Neural progenitor cell (in vitro differentiated cells): ENCODE measurements around the gene TMEM108. TPM values are rescaled to one million over a fixed set of nuclear protein-coding genes. Genes with fewer than 3 reads are reported as not detected.

Source experiments
- DNase-seq: peaks from one replicate; pipeline ENCODE4 v3.0.0-alpha.2; 2016; ENCODE audit warnings: low spot score
- H2AFZ ChIP-seq: fragments of 200-600 bp; sonication (generic); replicated peaks from 2 replicates; pipeline ENCODE4 v1.6.1; 2016; ENCODE audit warnings: antibody characterized with exemption
- H3F3A ChIP-seq: fragments of 200-600 bp; sonication (generic); 2 replicates; pipeline ENCODE4 v1.6.1; 2016; ENCODE audit warnings: antibody characterized with exemption, low read depth
- H3K27ac ChIP-seq: fragments of 200-600 bp; sonication (generic); 2 replicates; pipeline ENCODE4 v1.5.1; 2016; ENCODE audit warnings: mild to moderate bottlenecking
- H3K27me3 ChIP-seq: fragments of 200-600 bp; sonication (generic); 2 replicates; pipeline ENCODE4 v1.6.1; 2016; ENCODE audit warnings: mild to moderate bottlenecking, moderate library complexity
- H3K36me3 ChIP-seq: fragments of 200-600 bp; sonication (generic); 2 replicates; pipeline ENCODE4 v1.5.1; 2016
- H3K4me1 ChIP-seq: fragments of 200-600 bp; sonication (generic); 2 replicates; pipeline ENCODE4 v1.6.1; 2016; ENCODE audit warnings: mixed run types
- H3K4me2 ChIP-seq: fragments of 200-600 bp; sonication (generic); 2 replicates; pipeline ENCODE4 v1.6.1; 2016
- H3K4me3 ChIP-seq: fragments of 200-600 bp; sonication (generic); 2 replicates; pipeline ENCODE4 v1.5.1; 2016
- H3K79me2 ChIP-seq: fragments of 200-600 bp; sonication (generic); 2 replicates; pipeline ENCODE4 v1.6.1; 2016; ENCODE audit warnings: low read depth
- H3K9ac ChIP-seq: fragments of 200-600 bp; sonication (generic); 2 replicates; pipeline ENCODE4 v1.6.1; 2016
- H3K9me3 ChIP-seq: fragments of 200-600 bp; sonication (generic); 2 replicates; pipeline ENCODE4 v1.5.1; 2016; ENCODE audit warnings: low read depth
- H4K20me1 ChIP-seq: fragments of 200-600 bp; sonication (generic); 2 replicates; pipeline ENCODE4 v1.6.1; 2016; ENCODE audit warnings: low read depth
- H3K27ac Mint-ChIP-seq: 3 replicates; pipeline ENCODE4 v1.8.0; 2021; ENCODE audit warnings: mixed read lengths
- H3K27me3 Mint-ChIP-seq: 2 replicates; pipeline ENCODE4 v1.8.0; 2022; ENCODE audit warnings: low read depth, mild to moderate bottlenecking, inconsistent platforms, moderate library complexity, mixed read lengths; ENCODE audit not compliant: insufficient read depth
- H3K36me3 Mint-ChIP-seq: 3 replicates; pipeline ENCODE4 v1.8.0; 2021; ENCODE audit warnings: mixed read lengths
- H3K4me1 Mint-ChIP-seq: 3 replicates; pipeline ENCODE4 v1.8.0; 2021; ENCODE audit warnings: mixed read lengths
- H3K4me3 Mint-ChIP-seq: 3 replicates; pipeline ENCODE4 v1.8.0; 2021; ENCODE audit warnings: mild to moderate bottlenecking, moderate library complexity, mixed read lengths
- H3K9me3 Mint-ChIP-seq: 3 replicates; pipeline ENCODE4 v1.8.0; 2020; ENCODE audit warnings: mixed read lengths
- CTCF ChIP-seq: fragments of 200-600 bp; sonication (generic); IDR thresholded peaks from 2 replicates; pipeline ENCODE4 v1.5.1; 2017; ENCODE audit warnings: antibody characterized with exemption, mild to moderate bottlenecking
- EZH2 ChIP-seq: fragments of 200-600 bp; sonication (generic); IDR thresholded peaks from 2 replicates; pipeline ENCODE4 v1.6.1; 2017; ENCODE audit warnings: antibody characterized with exemption, mild to moderate bottlenecking, moderate library complexity
- EZH2phosphoT487 ChIP-seq: fragments of 200-600 bp; sonication (generic); IDR thresholded peaks from 2 replicates; pipeline ENCODE4 v1.6.1; 2017; ENCODE audit warnings: antibody characterized with exemption
- total RNA-seq: library from RNA; depleted of rRNA; stranded (reverse); fragments of >200 nt; gene quantifications from 2 replicates; pipeline ENCODE4 v1.2.3, GENCODE V29; 2015; ENCODE audit warnings: low replicate concordance

TMEM108 gene
- total RNA-seq, 1 donor from 2014 or later = 4.8 TPM

- no peak overlapping the region for H3K27ac Mint-ChIP-seq
- H3K36me3 Mint-ChIP-seq = no peaks in the 10 kb centered on the region
Measured at GRCh38 chr3:133032301-133032700, 5.9 kb upstream of the TMEM108 start.

GRCh38 chr3:133037436-133037835, 755 bp upstream of the TMEM108 start:
- Histone ChIP-seq H3K79me2 (no peaks in the 10 kb centered on the region), H3K27ac (no peak overlapping the region), H3K4me1 (peaks cover 24% of the 10 kb centered on the region), H3K9me3 (no peaks in the 10 kb centered on the region), H3K4me3 (peak overlapping the region; percentile 74), H4K20me1 (no peaks in the 10 kb centered on the region), H3K36me3 (no peaks in the 10 kb centered on the region), H3K9ac (no peak overlapping the region), H3F3A (peaks cover 10% of the 10 kb centered on the region), H2AFZ (peak overlapping the region; percentile 89), H3K4me2 (peak overlapping the region; percentile 96), H3K27me3 (peaks cover 31% of the 10 kb centered on the region)
- H3K4me1 Mint-ChIP-seq = peaks cover 20% of the 10 kb centered on the region
- H3K27me3 Mint-ChIP-seq = peaks cover 7% of the 10 kb centered on the region
- no peak for DNase-seq
- H3K27ac Mint-ChIP-seq = no peak overlapping the region
- peak overlapping the region; percentile 83 for H3K4me3 Mint-ChIP-seq
- H3K36me3 Mint-ChIP-seq = no peaks in the 10 kb centered on the region
- TF ChIP-seq EZH2phosphoT487 (no peak), EZH2 (no peak), CTCF (no peak)
- H3K9me3 Mint-ChIP-seq = no peaks in the 10 kb centered on the region

More at GRCh38 chr3:133032301-133032700, 5.9 kb upstream of the TMEM108 start:
- no peak overlapping the region for H3K27ac ChIP-seq
- no peaks in the 10 kb centered on the region for H3K36me3 ChIP-seq
- H3K27me3 ChIP-seq = peaks cover 8% of the 10 kb centered on the region
- Mint-ChIP-seq H3K4me1 (no peaks in the 10 kb centered on the region), H3K9me3 (no peaks in the 10 kb centered on the region), H3K27me3 (peaks cover 2% of the 10 kb centered on the region), H3K4me3 (no peak overlapping the region)
- TF ChIP-seq EZH2phosphoT487 = no peak
- TF ChIP-seq CTCF = no peak
- TF ChIP-seq EZH2 = no peak
- DNase-seq = no peak
- H3K79me2 ChIP-seq = no peaks in the 10 kb centered on the region
- peaks cover 6% of the 10 kb centered on the region for H3K4me1 ChIP-seq
- H3K4me3 ChIP-seq = no peak overlapping the region
- no peaks in the 10 kb centered on the region for H4K20me1 ChIP-seq
- no peaks in the 10 kb centered on the region for H3F3A ChIP-seq
- no peak overlapping the region for H3K4me2 ChIP-seq
- H2AFZ ChIP-seq = no peak overlapping the region
- H3K9me3 ChIP-seq = no peaks in the 10 kb centered on the region
- no peak overlapping the region for H3K9ac ChIP-seq

- no peaks in the 10 kb centered on the region for H3K79me2 ChIP-seq
- H3K4me3 ChIP-seq = peak overlapping the region; percentile 74
- peaks cover 10% of the 10 kb centered on the region for H3F3A ChIP-seq
- Mint-ChIP-seq H3K27ac (no peak overlapping the region), H3K4me3 (peak overlapping the region; percentile 83), H3K4me1 (peaks cover 20% of the 10 kb centered on the region), H3K27me3 (peaks cover 7% of the 10 kb centered on the region), H3K36me3 (no peaks in the 10 kb centered on the region), H3K9me3 (no peaks in the 10 kb centered on the region)
- H2AFZ ChIP-seq = peak overlapping the region; percentile 84
- DNase-seq = peak; percentile 88
- peaks cover 24% of the 10 kb centered on the region for H3K4me1 ChIP-seq
- H3K27ac ChIP-seq = no peak overlapping the region
- no peaks in the 10 kb centered on the region for H3K36me3 ChIP-seq
- TF ChIP-seq EZH2 (peak; percentile 35), EZH2phosphoT487 (no peak)
- H3K9me3 ChIP-seq = no peaks in the 10 kb centered on the region
- H3K4me2 ChIP-seq = peak overlapping the region; percentile 96
- peak overlapping the region; percentile 3 for H3K9ac ChIP-seq
- no peaks in the 10 kb centered on the region for H4K20me1 ChIP-seq
- H3K27me3 ChIP-seq = peaks cover 31% of the 10 kb centered on the region
Measured at GRCh38 chr3:133038731-133039375, 662 bp downstream of the TMEM108 start.
